IMR-90 (cell line): ENCODE measurements around the gene PTPN5. TPM values are rescaled to one million over a fixed set of nuclear protein-coding genes. Genes with fewer than 3 reads are reported as not detected.

ENCODE experiments used
- ATAC-seq: fragments of 200-7000 bp; cut with Tn5 transposase; 2 replicates; pipeline ENCODE4 v1.9.1; 2020; ENCODE audit warnings: low read depth, mild to moderate bottlenecking, moderate library complexity
- BruUV-seq: library from RNA; stranded (reverse); fragments of 400-500 nt; replicated peaks from 2 replicates; lab custom pipeline; 2021; lab: Mats Ljungman, UMichigan
- CTCF ChIA-PET: fragments of 300-600 bp; formaldehyde crosslinking; extraction: SDS; loops from one replicate; lab custom pipeline; 2021; ENCODE audit warnings: antibody characterized with exemption; lab: Yijun Ruan, JAX
- POLR2A ChIA-PET: fragments of 300-600 bp; sonication (Branson Sonifier 250); formaldehyde crosslinking; loops from one replicate; lab custom pipeline; 2022; ENCODE audit warnings: antibody characterized with exemption; ENCODE audit not compliant: unreplicated experiment; lab: Charles Lee
- DNase-seq: peaks from one replicate; pipeline ENCODE4 v3.0.0; 2013
- H2AFZ ChIP-seq: replicated peaks from 2 replicates; pipeline ENCODE3; 2013; ENCODE audit warnings: low read length, mild to moderate bottlenecking; ENCODE audit not compliant: poor library complexity
- H2AK5ac ChIP-seq: 2 replicates; pipeline ENCODE4 v1.6.1; 2013; ENCODE audit warnings: low read depth, low read length, inconsistent platforms
- H2AK9ac ChIP-seq: replicated peaks from 2 replicates; pipeline ENCODE3; 2013; ENCODE audit warnings: mild to moderate bottlenecking, low read depth, low read length, moderate library complexity; ENCODE audit not compliant: poor library complexity
- H2BK120ac ChIP-seq: 2 replicates; pipeline ENCODE4 v1.6.1; 2013; ENCODE audit warnings: low read depth, low read length, inconsistent platforms
- H2BK15ac ChIP-seq: 3 replicates; pipeline ENCODE4 v1.6.1; 2013; ENCODE audit warnings: low read depth, low read length, inconsistent platforms
- H2BK20ac ChIP-seq: 2 replicates; pipeline ENCODE4 v1.6.1; 2013; ENCODE audit warnings: low read depth, mild to moderate bottlenecking, inconsistent platforms, low read length, moderate library complexity
- H2BK5ac ChIP-seq: 2 replicates; pipeline ENCODE4 v1.6.1; 2013; ENCODE audit warnings: mild to moderate bottlenecking, low read depth, low read length, inconsistent platforms; ENCODE audit not compliant: poor library complexity, severe bottlenecking
- H3K14ac ChIP-seq: replicated peaks from 2 replicates; pipeline ENCODE4 v1.6.1; 2013; ENCODE audit warnings: low read depth, low read length, inconsistent platforms
- H3K18ac ChIP-seq: 2 replicates; pipeline ENCODE4 v1.6.1; 2013; ENCODE audit warnings: low read depth, low read length, control low read depth
- H3K23ac ChIP-seq: 2 replicates; pipeline ENCODE4 v1.6.1; 2013; ENCODE audit warnings: low read depth, low read length, inconsistent platforms
- H3K27ac ChIP-seq: 2 replicates; pipeline ENCODE4 v1.5.1; 2013; ENCODE audit warnings: mild to moderate bottlenecking, control low read depth, low read length; ENCODE audit not compliant: insufficient read depth
- H3K27me3 ChIP-seq: 2 replicates; pipeline ENCODE4 v1.6.1; 2013; ENCODE audit warnings: low read length; ENCODE audit not compliant: control insufficient read depth, insufficient read depth
- H3K36me3 ChIP-seq: 2 replicates; pipeline ENCODE4 v1.6.1; 2013; ENCODE audit warnings: low read length, mixed read lengths; ENCODE audit not compliant: control insufficient read depth, insufficient read depth
- H3K4ac ChIP-seq: 2 replicates; pipeline ENCODE4 v1.6.1; 2013; ENCODE audit warnings: low read depth, low read length, inconsistent platforms
- H3K4me1 ChIP-seq: 2 replicates; pipeline ENCODE4 v1.6.1; 2013; ENCODE audit warnings: low read length, mixed read lengths; ENCODE audit not compliant: control insufficient read depth, insufficient read depth
- H3K4me2 ChIP-seq: 2 replicates; pipeline ENCODE4 v1.6.1; 2013; ENCODE audit warnings: low read depth, mild to moderate bottlenecking, control low read depth, low read length, moderate library complexity
- H3K4me3 ChIP-seq: 2 replicates; pipeline ENCODE4 v1.5.1; 2013; ENCODE audit warnings: low read depth, mild to moderate bottlenecking, control low read depth, low read length, moderate library complexity; ENCODE audit not compliant: insufficient read depth
- H3K56ac ChIP-seq: 2 replicates; pipeline ENCODE4 v1.6.1; 2013; ENCODE audit warnings: low read length, inconsistent platforms; ENCODE audit not compliant: insufficient read depth; ENCODE audit errors: extremely low read depth
- H3K79me1 ChIP-seq, 2 experiments: 2 replicates each; pipeline ENCODE4 v1.6.1; 2013; ENCODE audit warnings: low read length in 2 of 2, inconsistent platforms in 1 of 2, low read depth in 1 of 2
- H3K9ac ChIP-seq: 2 replicates; pipeline ENCODE4 v1.6.1; 2013; ENCODE audit warnings: low read depth, low read length, control low read depth
- H3K9me1 ChIP-seq: 2 replicates; pipeline ENCODE4 v1.6.1; 2013; ENCODE audit warnings: low read length, inconsistent platforms; ENCODE audit not compliant: insufficient read depth
- H3K9me3 ChIP-seq: 2 replicates; pipeline ENCODE4 v1.6.1; 2013; ENCODE audit warnings: low read length; ENCODE audit not compliant: control insufficient read depth, insufficient read depth
- H4K20me1 ChIP-seq: 2 replicates; pipeline ENCODE4 v1.6.1; 2013; ENCODE audit warnings: low read length, inconsistent platforms; ENCODE audit not compliant: insufficient read depth
- H4K5ac ChIP-seq: 2 replicates; pipeline ENCODE4 v1.6.1; 2013; ENCODE audit warnings: mild to moderate bottlenecking, low read depth, low read length, control low read depth
- H4K8ac ChIP-seq, 2 experiments: 2 replicates each; pipeline ENCODE4 v1.6.1; 2013; ENCODE audit warnings: low read depth in 2 of 2, low read length in 2 of 2, control low read depth in 1 of 2, inconsistent platforms in 1 of 2
- H4K91ac ChIP-seq: 2 replicates; pipeline ENCODE4 v1.6.1; 2013; ENCODE audit warnings: low read depth, low read length, inconsistent platforms; ENCODE audit not compliant: insufficient read depth
- CEBPB ChIP-seq: IDR thresholded peaks from 2 replicates; pipeline ENCODE4 v1.6.1; 2012; ENCODE audit warnings: low read depth, low read length, improper control_type of control experiment
- FOS ChIP-seq: fragments of 150-350 bp; IDR thresholded peaks from 2 replicates; pipeline ENCODE4 v1.6.1; 2016; ENCODE audit warnings: low read depth, low read length
- MAZ ChIP-seq: IDR thresholded peaks from 2 replicates; pipeline ENCODE4 v1.6.1; 2012; ENCODE audit warnings: low read depth, mild to moderate bottlenecking, low read length, improper control_type of control experiment, moderate library complexity, borderline replicate concordance
- MXI1 ChIP-seq: IDR thresholded peaks from 2 replicates; pipeline ENCODE4 v1.6.1; 2012; ENCODE audit warnings: low read depth, mild to moderate bottlenecking, low read length, moderate library complexity, borderline replicate concordance
- NFE2L2 ChIP-seq: fragments of 150-350 bp; IDR thresholded peaks from 2 replicates; pipeline ENCODE4 v1.6.1; 2016; ENCODE audit warnings: low read depth, mild to moderate bottlenecking, low read length
- RAD21 ChIP-seq: IDR thresholded peaks from 2 replicates; pipeline ENCODE4 v1.6.1; 2012; ENCODE audit warnings: low read length, improper control_type of control experiment
- WGBS, 2 experiments: methylation state at CpG; one replicate each; pipeline versions ENCODE4 v1.1.5 to v1.1.7; 2013; ENCODE audit warnings: missing lambda C conversion rate in 2 of 2; ENCODE audit not compliant: insufficient read length in 1 of 2; ENCODE audit errors: extremely low coverage in 2 of 2; 5-methylcytosine and 5-hydroxymethylcytosine counted together
- dilution Hi-C: fragments of 300-500 bp; cut with HindIII; formaldehyde crosslinking; loops from one replicate; pipeline ENCODE4 v1.14.3; 2018; ENCODE audit warnings: low sequenced_read_pairs; ENCODE audit not compliant: unreplicated experiment
- in situ Hi-C: fragments of 300-500 bp; cut with MboI; formaldehyde crosslinking; loops from 3 replicates; pipeline ENCODE4 v1.14.3; 2019; ENCODE audit warnings: low sequenced_read_pairs, inconsistent platforms, mixed read lengths
- intact Hi-C: fragments of 100-400 bp; cut with micrococcal nuclease; formaldehyde crosslinking; loops from 2 replicates; pipeline ENCODE4 v1.10.0; 2022
- polyA plus RNA-seq, 3 experiments: library from polyadenylated mRNA; depleted of rRNA; stranded (reverse); fragments of >200 nt; gene quantifications; 2 replicates each; pipeline ENCODE4 v1.2.3, GENCODE V29; 2012; ENCODE audit warnings: low replicate concordance in 1 of 3
- total RNA-seq: library from RNA; depleted of rRNA; stranded (reverse); fragments of >200 nt; gene quantifications from 2 replicates; pipeline ENCODE4 v1.2.3, GENCODE V29; 2012
- TF ChIP-seq, protein P1 (sequence below): fragments of 150-350 bp; IDR thresholded peaks from 2 replicates; pipeline ENCODE4 v1.6.1; 2016; ENCODE audit warnings: low read depth, mild to moderate bottlenecking, low read length, moderate library complexity, borderline replicate concordance

Gene PTPN5
- total and polyA plus RNA-seq, 2 of the 4 experiments (the other 2 are of a cell fraction), result not detected

DNA sequence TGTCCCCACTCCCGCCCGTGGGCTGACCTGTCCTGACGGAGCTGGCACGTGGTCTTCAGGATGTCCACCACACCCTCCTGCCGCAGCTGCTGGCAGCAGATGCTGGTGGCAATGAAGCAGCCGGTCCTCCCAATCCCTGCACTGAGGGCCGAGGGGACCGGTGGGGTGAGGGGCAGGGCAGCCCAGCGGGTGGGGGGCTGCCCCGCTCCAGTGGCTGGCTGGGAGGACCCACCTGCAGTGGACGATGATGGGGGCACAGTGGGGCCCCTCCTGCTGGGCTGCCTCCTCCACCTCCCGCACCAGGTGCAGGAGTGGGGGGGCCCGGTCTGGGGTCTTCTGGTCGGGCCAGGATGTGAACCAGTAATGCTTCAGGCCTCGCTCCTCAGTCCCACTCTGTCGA is 62.2 kb downstream of the PTPN5 start:
- H3K9ac ChIP-seq, result no peak overlapping the region
- no peak for TF ChIP-seq NFE2L2
- TF ChIP-seq, protein P1, sequence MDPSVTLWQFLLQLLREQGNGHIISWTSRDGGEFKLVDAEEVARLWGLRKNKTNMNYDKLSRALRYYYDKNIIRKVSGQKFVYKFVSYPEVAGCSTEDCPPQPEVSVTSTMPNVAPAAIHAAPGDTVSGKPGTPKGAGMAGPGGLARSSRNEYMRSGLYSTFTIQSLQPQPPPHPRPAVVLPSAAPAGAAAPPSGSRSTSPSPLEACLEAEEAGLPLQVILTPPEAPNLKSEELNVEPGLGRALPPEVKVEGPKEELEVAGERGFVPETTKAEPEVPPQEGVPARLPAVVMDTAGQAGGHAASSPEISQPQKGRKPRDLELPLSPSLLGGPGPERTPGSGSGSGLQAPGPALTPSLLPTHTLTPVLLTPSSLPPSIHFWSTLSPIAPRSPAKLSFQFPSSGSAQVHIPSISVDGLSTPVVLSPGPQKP, result no peak
- TF ChIP-seq RAD21, result no peak
- TF ChIP-seq CEBPB, result no peak
- TF ChIP-seq MAZ, result no peak
- no peak for TF ChIP-seq MXI1
- TF ChIP-seq FOS, result no peak
- no peak overlapping the region for H4K91ac ChIP-seq
- no peaks in the 10 kb centered on the region for H4K20me1 ChIP-seq
- intact Hi-C loops, result no loop called here
- no TSS peak for BruUV-seq
- H2BK5ac ChIP-seq, result no peak overlapping the region
- in situ Hi-C loops, result loop anchor here (25.0 kb wide), 1 partner anchor 192 kb away; the partner anchor contains the start of gene TSG101
- ChIA-PET POLR2A (no interaction called here), CTCF (no interaction called here)
- H3K36me3 ChIP-seq, result no peaks in the 10 kb centered on the region
- no peak overlapping the region for H3K4ac ChIP-seq
- H3K4me1 ChIP-seq, result no peaks in the 10 kb centered on the region
- no peak overlapping the region for H3K56ac ChIP-seq
- H2BK120ac ChIP-seq, result no peak overlapping the region
- H2AK5ac ChIP-seq, result no peak overlapping the region
- H2BK20ac ChIP-seq, result no peak overlapping the region
- no peak overlapping the region for H3K27ac ChIP-seq
- no peak overlapping the region for H3K14ac ChIP-seq
- no peak overlapping the region for H3K4me2 ChIP-seq
- H3K4me3 ChIP-seq, result no peak overlapping the region
- ATAC-seq, result no peak
- H3K23ac ChIP-seq, result no peak overlapping the region
- H4K8ac ChIP-seq, result no peak overlapping the region
- DNase-seq, result no peak
- H2AFZ ChIP-seq, result no peak overlapping the region
- H3K27me3 ChIP-seq, result peaks cover 4% of the 10 kb centered on the region; the same call in 1 of the 2 replicates
- dilution Hi-C loops, result no loop called here
- 60% methylated on average over 1 of the region's 16 CpGs; no CpG with 5 or more reads in 1 of the 2 experiments for WGBS, 2 experiments
- H3K79me1 ChIP-seq, result no peaks in the 10 kb centered on the region
- no peak overlapping the region for H4K5ac ChIP-seq
- no peaks in the 10 kb centered on the region for H3K9me3 ChIP-seq
- no peak overlapping the region for H2BK15ac ChIP-seq
- no peak overlapping the region for H2AK9ac ChIP-seq
- no peak overlapping the region for H3K18ac ChIP-seq
- no peaks in the 10 kb centered on the region for H3K9me1 ChIP-seq
